HepG2 (cell line): ENCODE results near the gene ADAMTS4. TPM values are rescaled to one million over a fixed set of nuclear protein-coding genes. Genes with fewer than 3 reads are reported as not detected.
A peak's percentile ranks its signal among the peaks of the same experiment; 100 is the strongest.

Experiments
- AGO2 ChIP-seq: fragments of 200-400 bp; formaldehyde crosslinking; optimal IDR thresholded peaks from 2 replicates; pipeline ENCODE3; 2017; ENCODE audit warnings: mild to moderate bottlenecking, low read depth, low read length, moderate library complexity
- AHR ChIP-seq: IDR thresholded peaks from 2 replicates; pipeline ENCODE4 v1.6.1; 2018; ENCODE audit warnings: missing genetic modification reagents, missing compliant biosample characterization
- CC2D1A ChIP-seq: sonication (generic); formaldehyde crosslinking; IDR thresholded peaks from 2 replicates; pipeline ENCODE4 v1.8.1; 2023; ENCODE audit warnings: mild to moderate bottlenecking, missing genetic modification reagents
- ELF3 ChIP-seq: IDR thresholded peaks from 2 replicates; pipeline ENCODE4 v1.6.1; 2016; ENCODE audit warnings: missing genetic modification reagents, missing compliant biosample characterization
- IKZF4 ChIP-seq: sonication (generic); formaldehyde crosslinking; IDR thresholded peaks from 2 replicates; pipeline ENCODE4 v1.5.1; 2020; ENCODE audit warnings: borderline replicate concordance, mild to moderate bottlenecking, low read depth, missing genetic modification reagents; ENCODE audit errors: not compliant biosample characterization
- MTF2 ChIP-seq: sonication (generic); formaldehyde crosslinking; IDR thresholded peaks from 2 replicates; pipeline ENCODE4 v1.5.0; 2020; ENCODE audit warnings: missing genetic modification reagents, borderline replicate concordance
- NR2C2 ChIP-seq: sonication (generic); formaldehyde crosslinking; IDR thresholded peaks from 2 replicates; pipeline ENCODE4 v1.4.0; 2020; ENCODE audit warnings: missing genetic modification reagents, mild to moderate bottlenecking, moderate library complexity, borderline replicate concordance
- NR2F2 ChIP-seq: IDR thresholded peaks from 2 replicates; pipeline ENCODE4 v1.6.1; 2012; ENCODE audit warnings: low read depth, inconsistent platforms, borderline replicate concordance
- SATB2 ChIP-seq: sonication (generic); formaldehyde crosslinking; IDR thresholded peaks from 2 replicates; pipeline ENCODE4 v1.5.0; 2020; ENCODE audit warnings: missing genetic modification reagents
- SNAPC2 ChIP-seq: sonication (generic); formaldehyde crosslinking; IDR thresholded peaks from 2 replicates; pipeline ENCODE4 v1.8.1; 2022; ENCODE audit warnings: mild to moderate bottlenecking, missing genetic modification reagents
- YEATS2 ChIP-seq: sonication (generic); formaldehyde crosslinking; IDR thresholded peaks from 2 replicates; pipeline ENCODE4 v1.4.0; 2020; ENCODE audit warnings: missing genetic modification reagents, borderline replicate concordance
- ZBTB20 ChIP-seq: sonication (generic); formaldehyde crosslinking; IDR thresholded peaks from 2 replicates; pipeline ENCODE4 v1.8.1; 2023; ENCODE audit warnings: missing genetic modification reagents, low read depth, mild to moderate bottlenecking, borderline replicate concordance
- ZC3H13 ChIP-seq: sonication (generic); formaldehyde crosslinking; IDR thresholded peaks from 2 replicates; pipeline ENCODE4 v1.8.1; 2023; ENCODE audit warnings: mild to moderate bottlenecking, missing genetic modification reagents, moderate library complexity
- ZGPAT ChIP-seq: IDR thresholded peaks from 2 replicates; pipeline ENCODE4 v1.6.1; 2016; ENCODE audit warnings: mild to moderate bottlenecking
- ZKSCAN5 ChIP-seq: sonication (generic); formaldehyde crosslinking; IDR thresholded peaks from 2 replicates; pipeline ENCODE4 v1.5.1; 2020; ENCODE audit warnings: mild to moderate bottlenecking, missing genetic modification reagents
- ZNF44 ChIP-seq: sonication (generic); formaldehyde crosslinking; IDR thresholded peaks from 2 replicates; pipeline ENCODE4 v1.5.1; 2020; ENCODE audit warnings: mild to moderate bottlenecking, missing genetic modification reagents
- ZNF564 ChIP-seq: sonication (generic); formaldehyde crosslinking; IDR thresholded peaks from 2 replicates; pipeline ENCODE4 v1.8.1; 2023; ENCODE audit warnings: mild to moderate bottlenecking, missing genetic modification reagents
- ZNF589 ChIP-seq: sonication (generic); formaldehyde crosslinking; conservative IDR thresholded peaks from 2 replicates; pipeline ENCODE4 v1.8.0; 2022; ENCODE audit warnings: mild to moderate bottlenecking, moderate library complexity, missing genetic modification reagents
- ZNF737 ChIP-seq: sonication (generic); formaldehyde crosslinking; IDR thresholded peaks from 2 replicates; pipeline ENCODE4 v1.5.0; 2020; ENCODE audit warnings: missing genetic modification reagents, mild to moderate bottlenecking, borderline replicate concordance
- ZSCAN21 ChIP-seq: sonication (generic); formaldehyde crosslinking; IDR thresholded peaks from 2 replicates; pipeline ENCODE4 v1.8.0; 2022; ENCODE audit warnings: mild to moderate bottlenecking, missing genetic modification reagents, moderate library complexity, borderline replicate concordance
- polyA plus RNA-seq, 8 experiments: library from polyadenylated mRNA; depleted of rRNA in 3 of 8; stranded (reverse) in 7 of 8; unstranded in 1 of 8; fragments of >200 nt; fragmentation: Illumina TruSeq in 4 of 8; extraction: Trizol in 4 of 8; gene quantifications; 2 replicates each; pipeline versions ENCODE4 v1.2.1 to v1.2.3, GENCODE V29; 2011 to 2016; ENCODE audit warnings: low read depth in 4 of 8, missing spikeins in 1 of 8, mixed read lengths in 1 of 8; ENCODE audit not compliant: insufficient read depth in 1 of 8
- total RNA-seq, 5 experiments: library from RNA; depleted of rRNA; stranded (reverse); fragments of >200 nt; fragmentation: Illumina TruSeq; extraction: Trizol; gene quantifications; 2 replicates each; pipeline ENCODE4 v1.2.3, GENCODE V29; 2016; ENCODE audit warnings: low read depth in 1 of 5
- TF ChIP-seq, protein P1 (sequence below): sonication (generic); formaldehyde crosslinking; IDR thresholded peaks from 2 replicates; pipeline ENCODE4 v1.4.0; 2020; ENCODE audit warnings: mild to moderate bottlenecking, missing genetic modification reagents
- TF ChIP-seq, protein P2 (sequence below): sonication (generic); formaldehyde crosslinking; IDR thresholded peaks from 2 replicates; pipeline ENCODE4 v1.5.1; 2020; ENCODE audit warnings: missing genetic modification reagents, mild to moderate bottlenecking, borderline replicate concordance
- TF ChIP-seq, protein P3 (sequence below): sonication (generic); formaldehyde crosslinking; IDR thresholded peaks from 2 replicates; pipeline ENCODE4 v1.8.1; 2023; ENCODE audit warnings: mild to moderate bottlenecking, missing genetic modification reagents

Gene ADAMTS4
- total and polyA plus RNA-seq, 2 of the 13 experiments (the other 11 are each of a cell fraction or from before 2014, with no cell fraction given): 0.51 to 1.7 TPM

GRCh38 chr1:161165742-161166668 is 32.8 kb downstream of the ADAMTS4 start, which contains the start of gene PPOX (continued):
- TF ChIP-seq ZNF737 (CRISPR knock-in tag) (no peak), ZNF589 (CRISPR knock-in tag) (no peak), NR2F2 (0 out of 2 replicates have a peak, but pooled peaks have one; percentile 6), ZKSCAN5 (CRISPR knock-in tag) (no peak), ZGPAT (CRISPR knock-in tag) (peak; percentile 69; the same call in 1 of the 2 replicates), AHR (CRISPR knock-in tag) (no peak), ZNF44 (CRISPR knock-in tag) (peak; percentile 15; the same call in 1 of the 2 replicates), SATB2 (CRISPR knock-in tag) (0 out of 2 replicates have a peak, but pooled peaks have one; percentile 41), ZC3H13 (peak; percentile 73; the same call in 1 of the 2 replicates), ELF3 (CRISPR knock-in tag) (no peak; the same call in 1 of the 2 replicates), SNAPC2 (CRISPR knock-in tag) (no peak), ZNF564 (CRISPR knock-in tag) (peak; percentile 61; the same call in 1 of the 2 replicates), YEATS2 (CRISPR knock-in tag) (peak; percentile 92), NR2C2 (CRISPR knock-in tag) (peak; percentile 68), MTF2 (CRISPR knock-in tag) (no peak), AGO2 (peak; percentile 46), CC2D1A (CRISPR knock-in tag) (no peak), IKZF4 (CRISPR knock-in tag) (no peak), ZBTB20 (no peak; the same call in 1 of the 2 replicates), ZSCAN21 (CRISPR knock-in tag) (0 out of 2 replicates have a peak, but pooled peaks have one; percentile 58)
- TF ChIP-seq, protein P1, sequence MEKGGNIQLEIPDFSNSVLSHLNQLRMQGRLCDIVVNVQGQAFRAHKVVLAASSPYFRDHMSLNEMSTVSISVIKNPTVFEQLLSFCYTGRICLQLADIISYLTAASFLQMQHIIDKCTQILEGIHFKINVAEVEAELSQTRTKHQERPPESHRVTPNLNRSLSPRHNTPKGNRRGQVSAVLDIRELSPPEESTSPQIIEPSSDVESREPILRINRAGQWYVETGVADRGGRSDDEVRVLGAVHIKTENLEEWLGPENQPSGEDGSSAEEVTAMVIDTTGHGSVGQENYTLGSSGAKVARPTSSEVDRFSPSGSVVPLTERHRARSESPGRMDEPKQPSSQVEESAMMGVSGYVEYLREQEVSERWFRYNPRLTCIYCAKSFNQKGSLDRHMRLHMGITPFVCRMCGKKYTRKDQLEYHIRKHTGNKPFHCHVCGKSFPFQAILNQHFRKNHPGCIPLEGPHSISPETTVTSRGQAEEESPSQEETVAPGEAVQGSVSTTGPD (CRISPR knock-in tag): 0 out of 2 replicates have a peak, but pooled peaks have one; percentile 20
- TF ChIP-seq, protein P2, sequence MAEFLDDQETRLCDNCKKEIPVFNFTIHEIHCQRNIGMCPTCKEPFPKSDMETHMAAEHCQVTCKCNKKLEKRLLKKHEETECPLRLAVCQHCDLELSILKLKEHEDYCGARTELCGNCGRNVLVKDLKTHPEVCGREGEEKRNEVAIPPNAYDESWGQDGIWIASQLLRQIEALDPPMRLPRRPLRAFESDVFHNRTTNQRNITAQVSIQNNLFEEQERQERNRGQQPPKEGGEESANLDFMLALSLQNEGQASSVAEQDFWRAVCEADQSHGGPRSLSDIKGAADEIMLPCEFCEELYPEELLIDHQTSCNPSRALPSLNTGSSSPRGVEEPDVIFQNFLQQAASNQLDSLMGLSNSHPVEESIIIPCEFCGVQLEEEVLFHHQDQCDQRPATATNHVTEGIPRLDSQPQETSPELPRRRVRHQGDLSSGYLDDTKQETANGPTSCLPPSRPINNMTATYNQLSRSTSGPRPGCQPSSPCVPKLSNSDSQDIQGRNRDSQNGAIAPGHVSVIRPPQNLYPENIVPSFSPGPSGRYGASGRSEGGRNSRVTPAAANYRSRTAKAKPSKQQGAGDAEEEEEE (CRISPR knock-in tag): no peak
- TF ChIP-seq, protein P3, sequence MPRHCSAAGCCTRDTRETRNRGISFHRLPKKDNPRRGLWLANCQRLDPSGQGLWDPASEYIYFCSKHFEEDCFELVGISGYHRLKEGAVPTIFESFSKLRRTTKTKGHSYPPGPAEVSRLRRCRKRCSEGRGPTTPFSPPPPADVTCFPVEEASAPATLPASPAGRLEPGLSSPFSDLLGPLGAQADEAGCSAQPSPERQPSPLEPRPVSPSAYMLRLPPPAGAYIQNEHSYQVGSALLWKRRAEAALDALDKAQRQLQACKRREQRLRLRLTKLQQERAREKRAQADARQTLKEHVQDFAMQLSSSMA: 0 out of 2 replicates have a peak, but pooled peaks have one; percentile 11
